DOHH2 (cell line): ENCODE results near the gene ANK3.

ENCODE experiments used
- EZH2phosphoT487 ChIP-seq: fragments of 200-600 bp; sonication (generic); IDR thresholded peaks from 2 replicates; pipeline ENCODE4 v1.6.1; 2017; ENCODE audit warnings: borderline replicate concordance, mild to moderate bottlenecking, antibody characterized with exemption, low read length, moderate library complexity, mixed read lengths
- TF ChIP-seq, protein P1 (sequence below): fragments of 200-600 bp; sonication (generic); IDR thresholded peaks from one replicate; pipeline ENCODE4 v1.5.1; 2014; ENCODE audit warnings: antibody characterized with exemption, mild to moderate bottlenecking, low read depth, low read length; ENCODE audit not compliant: poor library complexity, severe bottlenecking

DNA sequence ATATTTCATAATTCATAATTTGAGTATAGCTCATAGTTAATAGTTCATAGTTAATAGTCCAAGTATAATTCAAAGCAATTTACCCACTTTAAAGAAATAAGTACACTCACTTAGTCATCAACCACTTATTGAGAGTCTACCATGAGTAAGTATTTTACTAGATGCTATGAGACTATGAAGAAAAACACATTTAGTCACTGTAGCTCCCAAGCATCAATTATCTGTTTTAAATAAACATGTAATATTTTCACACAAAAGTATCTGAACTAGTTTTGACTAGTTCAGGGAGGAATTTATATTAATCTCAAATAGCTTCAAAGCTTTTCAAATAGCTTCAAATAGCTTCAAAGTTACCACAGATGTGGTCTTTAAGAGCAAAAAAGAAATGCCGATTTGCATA lies 119.2 kb downstream of the ANK3 start:
- TF ChIP-seq EZH2phosphoT487, result no peak
- TF ChIP-seq, protein P1, sequence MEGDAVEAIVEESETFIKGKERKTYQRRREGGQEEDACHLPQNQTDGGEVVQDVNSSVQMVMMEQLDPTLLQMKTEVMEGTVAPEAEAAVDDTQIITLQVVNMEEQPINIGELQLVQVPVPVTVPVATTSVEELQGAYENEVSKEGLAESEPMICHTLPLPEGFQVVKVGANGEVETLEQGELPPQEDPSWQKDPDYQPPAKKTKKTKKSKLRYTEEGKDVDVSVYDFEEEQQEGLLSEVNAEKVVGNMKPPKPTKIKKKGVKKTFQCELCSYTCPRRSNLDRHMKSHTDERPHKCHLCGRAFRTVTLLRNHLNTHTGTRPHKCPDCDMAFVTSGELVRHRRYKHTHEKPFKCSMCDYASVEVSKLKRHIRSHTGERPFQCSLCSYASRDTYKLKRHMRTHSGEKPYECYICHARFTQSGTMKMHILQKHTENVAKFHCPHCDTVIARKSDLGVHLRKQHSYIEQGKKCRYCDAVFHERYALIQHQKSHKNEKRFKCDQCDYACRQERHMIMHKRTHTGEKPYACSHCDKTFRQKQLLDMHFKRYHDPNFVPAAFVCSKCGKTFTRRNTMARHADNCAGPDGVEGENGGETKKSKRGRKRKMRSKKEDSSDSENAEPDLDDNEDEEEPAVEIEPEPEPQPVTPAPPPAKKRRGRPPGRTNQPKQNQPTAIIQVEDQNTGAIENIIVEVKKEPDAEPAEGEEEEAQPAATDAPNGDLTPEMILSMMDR, result no peak
